ENCODE measurements around the gene ZNF391.
"Not testable (repeated sequence)": the region's sequence is repeated elsewhere in the genome, so short reads cannot be mapped to it uniquely, and the experiment has no call there.

Gene ZNF391

DNA sequence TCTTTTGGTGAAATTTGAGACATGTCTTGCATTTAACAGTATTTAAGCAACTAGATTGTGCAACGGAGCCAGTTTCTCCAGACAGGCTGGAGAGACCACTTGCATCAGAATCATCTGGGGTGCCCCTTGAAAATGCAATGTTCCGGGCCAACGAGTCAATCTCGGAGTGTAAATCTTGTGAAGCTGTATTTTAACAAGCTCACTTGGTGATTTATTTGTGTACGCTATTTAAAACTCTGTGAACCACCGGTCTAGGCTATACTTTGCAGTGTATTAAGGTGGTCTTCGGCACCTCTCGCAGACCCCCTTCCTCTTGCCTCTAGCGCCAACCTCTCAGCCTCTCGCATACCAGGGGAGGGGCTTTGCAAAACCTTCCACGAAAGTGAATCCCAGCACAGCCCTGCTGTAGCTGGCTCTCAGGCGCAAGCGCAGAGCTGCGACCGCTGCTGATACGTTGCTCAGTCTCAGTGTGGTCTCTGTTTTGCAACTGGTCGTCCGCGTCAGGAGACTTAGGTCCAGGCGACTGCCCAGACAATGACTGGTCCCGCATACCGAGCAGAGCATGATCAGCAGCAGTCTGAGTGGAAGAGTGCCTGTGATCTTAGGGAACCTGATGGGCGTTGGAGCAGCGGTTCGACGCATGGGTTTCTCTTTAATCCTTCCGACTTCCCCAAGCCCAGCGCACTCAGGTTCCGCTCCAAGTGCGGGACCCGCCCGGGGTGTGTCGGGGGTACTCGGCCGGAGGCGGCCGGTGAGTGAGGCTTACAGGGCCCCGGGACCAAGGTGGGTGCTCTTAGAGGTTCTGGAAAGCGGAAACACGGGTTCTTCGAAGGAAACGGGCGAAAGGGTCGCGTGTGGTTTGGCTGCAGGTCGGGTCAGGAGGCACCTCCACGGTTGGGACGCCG is at the start of gene ZNF391:
Gene ZNF391, plus strand, starts transcription at position 467 of the 905 bp plus-strand sequence. CDS start 11,612 bp downstream, outside the sequence.
- DNase-seq: peak; percentile 8

DNA sequence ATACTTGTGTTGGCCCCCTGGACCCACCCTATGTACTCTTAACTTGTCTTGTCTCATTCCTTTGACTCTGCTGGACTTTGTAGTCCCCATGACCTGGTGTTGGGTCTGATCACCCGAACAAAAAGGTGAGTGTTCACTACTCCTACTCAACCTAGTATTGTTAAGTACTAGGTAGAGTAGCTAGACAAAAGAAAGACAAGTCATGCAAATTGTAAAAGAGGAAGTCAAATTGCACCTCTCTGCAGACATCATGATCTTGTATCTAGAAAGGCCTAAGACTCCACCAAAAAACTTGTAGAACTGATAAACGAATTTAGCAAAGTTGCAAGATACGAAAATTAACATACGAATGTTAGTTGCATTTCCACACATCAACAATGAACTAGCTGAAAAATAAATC is 35.7 kb upstream of the ZNF391 start:
- no peak for DNase-seq

DNA sequence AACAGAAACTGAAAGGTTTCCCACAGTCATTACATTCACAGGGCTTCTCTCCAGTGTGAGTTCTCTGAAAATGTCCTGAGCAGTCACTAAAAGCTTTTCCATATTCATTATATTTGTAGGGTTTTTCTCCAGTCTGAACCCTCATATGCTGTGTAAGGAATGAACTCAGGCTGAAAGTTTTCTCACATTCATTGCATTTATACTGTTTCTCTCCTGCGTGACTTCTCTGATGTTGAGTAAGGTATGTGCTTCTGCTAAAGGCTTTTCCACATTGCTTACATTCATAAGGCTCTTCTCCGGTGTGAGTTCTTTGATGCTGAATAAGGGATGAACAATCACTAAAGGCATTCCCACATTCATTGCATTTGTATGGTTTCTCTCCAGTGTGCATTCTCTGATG is 29.8 kb upstream of the ZNF391 start:
- DNase-seq: no peak

DNA sequence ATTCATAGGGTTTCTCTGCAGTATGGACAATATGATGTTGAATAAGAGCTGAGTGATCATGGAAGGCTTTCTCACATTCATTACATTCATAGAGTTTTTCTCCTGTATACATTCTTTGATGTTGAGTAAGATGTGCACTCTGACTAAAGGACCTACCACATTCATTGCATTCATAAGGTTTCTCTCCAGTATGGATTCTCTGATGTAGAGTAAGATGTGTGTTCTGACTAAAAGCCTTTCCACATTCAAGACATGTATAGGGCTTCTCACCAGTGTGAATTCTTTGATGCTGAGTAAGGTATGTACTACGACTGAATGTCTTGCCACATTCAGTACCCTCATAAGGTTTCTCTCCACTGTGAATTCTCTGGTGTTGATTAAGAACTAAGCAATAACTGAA is 29.3 kb upstream of the ZNF391 start:
- no peak for DNase-seq

DNA sequence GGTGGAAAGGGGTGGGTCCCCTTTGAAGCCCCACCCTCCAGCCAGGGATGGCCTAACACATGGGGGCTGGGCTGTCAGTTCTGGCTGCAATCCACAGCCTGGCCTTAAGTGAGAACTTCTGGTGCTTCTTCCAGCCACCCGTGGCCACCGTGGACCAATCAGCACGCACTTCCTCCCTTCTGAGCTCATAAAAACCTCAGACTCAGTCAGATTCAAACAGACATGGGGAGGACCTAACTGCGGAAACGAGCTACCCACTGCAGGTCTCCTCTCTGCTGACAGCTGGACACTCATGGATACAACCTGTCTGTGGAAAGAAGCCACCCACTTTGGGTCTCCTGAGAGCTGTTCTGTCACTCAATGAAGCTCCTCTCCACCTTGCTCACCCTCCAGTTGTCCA is 20.4 kb upstream of the ZNF391 start:
- DNase-seq: no peak

DNA sequence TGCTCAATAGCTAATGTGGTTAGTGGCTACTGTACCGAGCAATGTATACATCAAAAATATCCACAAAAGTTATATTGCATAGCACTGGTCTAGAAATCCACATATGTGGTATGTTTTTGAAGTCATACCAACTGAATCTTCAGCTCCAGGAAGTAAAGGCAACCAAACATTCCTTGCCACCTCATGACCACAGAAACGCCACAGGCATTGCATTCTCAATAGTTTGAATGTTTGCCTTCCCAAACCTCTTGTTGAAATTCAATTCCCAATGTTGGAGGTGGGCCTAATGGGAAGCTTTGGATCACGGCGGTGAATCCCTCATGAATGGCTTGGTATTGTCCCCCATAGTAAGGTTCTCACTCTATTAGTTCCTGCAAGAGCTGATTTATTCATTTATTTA is 18.2 kb upstream of the ZNF391 start:
- DNase-seq: no peak

DNA sequence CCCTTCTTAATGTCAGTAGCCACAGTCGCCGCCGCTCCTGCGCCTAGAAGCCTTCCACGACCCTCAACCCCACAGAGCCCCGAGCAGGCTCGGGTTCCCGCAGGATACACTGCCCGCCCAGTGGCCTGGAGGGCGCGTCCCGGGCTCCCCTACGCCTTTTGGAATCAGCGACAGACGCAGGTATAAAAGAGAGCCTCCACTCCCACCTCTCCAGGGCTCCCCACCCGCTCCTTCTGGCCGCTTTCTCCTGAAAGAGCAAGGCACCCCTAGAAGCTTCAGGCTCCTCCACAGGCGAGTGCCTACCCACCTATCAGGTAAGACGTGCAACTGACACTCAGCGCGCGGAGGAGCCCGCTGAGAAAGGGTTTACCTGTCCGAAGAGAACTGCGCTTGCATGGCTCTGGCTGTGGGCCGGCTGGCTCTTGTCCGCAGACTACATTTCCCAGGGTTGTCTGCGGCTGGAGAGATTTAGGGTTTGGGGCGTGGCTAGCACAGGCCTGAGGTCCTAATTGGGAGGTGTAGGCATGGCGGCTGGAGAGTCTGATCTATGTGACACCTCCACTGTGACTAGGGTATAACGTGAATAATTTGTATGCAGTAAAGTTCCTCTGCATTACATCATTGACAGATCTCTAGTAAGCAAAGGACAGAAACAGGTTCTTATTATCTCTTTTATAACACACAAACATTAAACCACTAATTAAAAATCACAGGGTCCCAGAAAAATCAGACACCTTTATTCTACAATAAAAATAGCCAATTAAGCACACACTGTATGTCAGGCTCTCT is 13.5 kb upstream of the ZNF391 start:
- no peak for DNase-seq

DNA sequence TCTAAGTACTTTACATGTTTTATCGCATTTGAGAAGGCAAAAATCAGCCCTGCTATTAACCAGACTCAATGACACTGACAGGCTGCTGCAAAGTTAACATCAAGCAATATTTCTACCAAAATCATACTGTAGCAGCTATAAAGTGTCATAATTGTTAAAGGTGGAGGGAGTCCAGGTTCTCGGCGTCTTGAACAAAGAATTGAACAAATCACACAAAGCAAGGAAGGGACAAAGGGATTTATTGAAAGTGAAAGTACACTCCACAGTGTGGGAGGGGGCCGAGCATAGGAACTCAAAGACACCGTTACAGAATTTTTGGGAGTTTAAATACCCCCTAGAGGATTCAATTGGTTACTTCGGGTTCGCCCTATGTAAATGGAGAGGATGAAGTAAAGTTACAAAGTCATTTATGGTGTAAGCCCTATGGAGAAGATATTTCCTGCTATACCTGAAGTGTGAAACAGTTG is 12.9 kb upstream of the ZNF391 start:
- no peak for DNase-seq

DNA sequence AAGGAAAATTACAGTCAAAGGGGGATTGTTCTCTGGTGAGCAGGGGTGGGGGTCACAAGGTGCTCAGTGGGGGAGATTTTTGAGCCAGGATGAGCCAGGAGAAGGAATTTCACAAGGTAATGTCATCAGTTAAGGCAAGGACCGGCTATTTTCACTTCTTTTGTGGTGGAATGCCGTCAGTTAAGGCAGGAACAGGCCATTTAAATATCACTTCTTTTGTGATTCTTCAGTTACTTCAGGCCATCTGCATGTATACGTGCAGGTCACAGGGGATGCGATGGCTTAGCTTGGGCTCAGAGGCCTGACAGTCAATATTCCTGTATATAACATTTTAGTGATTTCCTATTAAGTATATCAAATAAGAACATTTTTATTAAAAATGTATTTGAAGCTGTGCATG is 10.2 kb upstream of the ZNF391 start:
- not testable (repeated sequence) for DNase-seq

DNA sequence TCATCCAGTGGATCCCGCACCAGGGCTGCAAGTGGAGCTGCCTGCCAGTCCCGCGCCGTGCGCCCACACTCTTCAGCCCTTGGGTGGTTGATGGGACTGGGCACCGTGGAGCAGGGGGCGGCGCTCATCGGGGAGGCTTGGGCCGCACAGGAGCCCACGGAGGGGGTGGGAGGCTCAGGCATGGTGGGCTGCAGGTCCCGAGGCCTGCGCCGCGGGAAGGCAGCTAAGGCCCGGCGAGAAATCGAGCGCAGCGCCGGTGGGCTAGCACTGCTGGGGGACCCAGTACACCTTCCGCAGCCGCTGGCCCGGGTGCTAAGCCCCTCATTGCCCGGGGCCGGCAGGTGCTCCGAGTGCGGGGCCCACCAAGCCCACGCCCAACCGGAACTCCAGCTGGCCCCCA is 7.6 kb upstream of the ZNF391 start:
- not testable (repeated sequence) for DNase-seq

DNA sequence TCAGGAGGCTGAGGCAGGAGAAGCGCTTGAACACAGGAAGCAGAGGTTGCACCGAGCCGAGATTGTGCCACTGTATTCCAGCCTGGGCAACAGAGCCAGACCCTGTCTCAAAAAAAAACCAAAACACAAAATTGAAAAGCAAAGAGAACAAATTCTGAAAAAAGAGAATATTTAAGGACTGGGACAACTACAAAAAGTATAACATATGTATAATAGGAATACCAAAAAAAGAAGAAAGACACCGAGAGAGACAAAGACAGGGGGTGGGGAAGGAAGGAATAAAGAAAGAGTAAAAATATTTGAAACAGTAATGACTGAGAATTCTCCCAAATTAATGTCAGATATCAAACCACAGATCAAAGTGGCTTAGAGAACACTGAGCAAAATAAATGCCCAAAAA is 5.5 kb upstream of the ZNF391 start:
- DNase-seq: no peak

DNA sequence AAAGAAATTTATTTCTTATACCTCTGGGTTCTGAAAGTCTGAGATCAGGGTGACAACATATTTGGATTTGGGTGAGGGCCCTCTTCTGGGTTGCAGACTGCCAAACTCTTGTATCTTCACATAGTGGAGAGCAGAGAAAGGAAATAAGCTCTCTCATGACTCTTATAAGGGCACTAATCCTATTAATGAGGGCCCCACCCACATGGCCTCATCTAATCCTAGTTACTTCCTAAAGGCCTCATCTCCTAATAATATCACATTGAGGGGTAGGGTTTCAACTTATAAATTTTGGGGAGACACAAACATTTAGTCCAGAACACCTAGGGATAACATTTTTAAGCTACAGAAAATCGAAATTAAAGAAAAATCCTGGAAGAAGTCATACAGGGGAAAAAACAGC is 5.1 kb upstream of the ZNF391 start:
- DNase-seq: no peak

DNA sequence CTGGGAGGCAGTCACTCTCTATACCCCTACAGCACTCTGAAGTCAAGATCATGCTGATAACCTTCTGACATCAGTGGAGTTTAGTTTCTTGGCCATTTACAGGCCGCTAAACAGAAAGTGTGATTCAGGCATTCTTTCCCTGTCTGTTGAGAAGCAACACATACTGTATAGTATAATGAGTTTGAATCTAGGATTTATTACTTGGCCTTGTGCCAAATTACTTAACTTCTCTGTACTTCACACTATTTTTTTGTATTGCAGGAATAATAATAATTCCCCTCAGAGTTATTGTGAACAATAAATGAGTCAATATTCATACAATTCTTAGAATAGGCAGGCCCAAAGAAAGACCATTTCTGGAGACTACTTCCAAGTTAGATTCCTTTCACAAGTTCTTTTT is 4.1 kb downstream of the ZNF391 start:
- DNase-seq: no peak

DNA sequence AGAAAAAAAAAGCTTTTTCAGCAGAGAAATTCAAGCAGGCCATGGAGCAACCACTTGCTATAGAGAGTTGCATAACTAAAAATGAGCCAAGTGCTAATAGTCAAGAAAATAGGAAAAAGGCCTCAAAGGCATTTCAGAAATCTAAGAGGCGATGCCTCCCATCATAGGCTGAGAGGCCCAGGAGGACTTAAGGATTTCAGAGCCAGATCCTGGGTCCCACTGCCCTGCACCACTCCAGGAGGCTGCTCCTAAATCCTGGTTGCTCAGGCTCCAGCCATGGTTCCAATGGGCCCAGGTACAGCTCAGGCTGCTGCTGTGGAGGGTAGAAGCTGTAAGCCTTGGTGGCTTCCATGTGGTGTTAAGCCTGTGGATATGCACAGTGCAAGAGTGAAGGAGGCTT is 5.5 kb downstream of the ZNF391 start:
- no peak for DNase-seq

DNA sequence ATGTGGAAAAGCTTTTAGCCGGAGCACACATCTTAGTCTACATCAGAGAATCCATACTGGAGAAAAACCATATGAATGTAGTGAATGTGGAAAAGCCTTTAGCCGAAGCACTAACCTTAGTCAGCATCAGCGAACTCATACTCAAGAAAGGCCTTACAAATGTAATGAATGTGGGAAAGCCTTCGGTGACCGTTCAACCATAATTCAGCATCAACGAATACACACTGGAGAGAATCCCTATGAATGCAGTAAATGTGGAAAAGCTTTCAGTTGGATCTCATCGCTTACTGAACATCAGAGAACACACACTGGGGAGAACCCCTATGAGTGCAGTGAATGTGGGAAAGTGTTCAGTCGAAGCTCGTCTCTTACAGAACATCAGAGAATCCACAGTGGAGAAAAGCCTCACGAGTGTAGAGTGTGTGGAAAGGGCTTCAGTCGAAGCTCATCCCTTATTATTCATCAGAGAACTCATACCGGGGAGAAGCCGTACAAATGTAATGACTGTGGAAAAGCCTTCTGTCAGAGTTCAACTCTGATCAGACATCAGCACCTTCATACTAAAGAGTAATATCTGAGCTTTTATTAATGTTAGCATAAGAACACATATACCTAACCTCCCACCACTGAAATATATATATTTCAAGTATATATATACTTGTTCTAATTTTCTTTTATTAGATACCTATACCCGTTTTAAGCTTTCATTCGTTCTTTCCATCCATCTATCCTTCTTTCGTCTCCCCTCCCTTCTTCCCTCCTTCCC is 12.5 kb downstream of the ZNF391 start:
- DNase-seq: no peak

DNA sequence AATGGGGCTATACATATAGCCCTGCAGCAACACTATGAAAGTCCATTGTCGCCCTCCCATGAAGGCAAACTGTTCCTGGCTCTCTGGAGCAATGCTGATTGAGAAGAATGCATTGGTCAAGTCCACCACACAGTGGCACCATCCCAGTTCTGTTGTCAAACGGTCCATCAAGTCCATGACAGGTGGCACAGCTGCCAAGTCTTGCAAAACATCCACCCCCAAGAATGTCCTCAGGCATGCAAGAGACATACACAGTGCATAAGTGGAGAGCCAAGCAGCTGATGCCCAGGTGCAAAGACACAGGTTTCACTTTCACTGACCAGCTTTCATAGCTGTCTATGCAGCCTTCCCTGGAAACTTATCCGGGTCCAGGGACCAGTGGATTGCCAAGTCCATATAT is 17.5 kb downstream of the ZNF391 start:
- no peak for DNase-seq

DNA sequence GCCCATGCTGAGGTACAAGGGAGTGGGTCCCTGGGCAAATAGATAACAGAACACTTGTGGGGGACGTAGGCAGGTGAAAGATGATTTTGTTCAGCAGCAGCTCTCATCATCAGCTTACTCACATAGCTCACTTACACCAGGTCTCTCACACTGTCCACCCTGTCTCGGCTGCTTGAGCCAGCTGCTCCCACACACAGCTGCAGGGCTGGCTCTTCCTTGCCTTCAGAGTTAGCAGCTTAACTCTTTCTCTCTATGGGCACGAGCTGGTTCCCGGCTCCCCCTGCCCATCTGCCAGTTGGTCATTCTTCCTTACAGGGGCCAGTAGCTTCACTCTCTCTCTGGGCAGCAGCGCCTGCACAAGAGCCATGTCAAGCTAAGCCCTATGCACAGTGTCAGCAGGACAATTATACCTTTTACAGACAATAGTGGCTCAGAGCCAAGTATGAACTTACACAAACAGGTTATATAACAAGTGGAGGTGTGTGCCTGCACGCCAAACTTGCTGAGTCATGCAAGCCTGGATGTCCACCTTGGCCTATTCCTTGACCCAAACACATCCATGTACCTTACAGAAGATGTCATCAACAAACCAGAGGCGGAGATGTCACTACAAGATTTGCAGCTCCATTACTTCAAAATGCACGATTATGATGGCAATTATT is 18.7 kb downstream of the ZNF391 start:
- no peak for DNase-seq

DNA sequence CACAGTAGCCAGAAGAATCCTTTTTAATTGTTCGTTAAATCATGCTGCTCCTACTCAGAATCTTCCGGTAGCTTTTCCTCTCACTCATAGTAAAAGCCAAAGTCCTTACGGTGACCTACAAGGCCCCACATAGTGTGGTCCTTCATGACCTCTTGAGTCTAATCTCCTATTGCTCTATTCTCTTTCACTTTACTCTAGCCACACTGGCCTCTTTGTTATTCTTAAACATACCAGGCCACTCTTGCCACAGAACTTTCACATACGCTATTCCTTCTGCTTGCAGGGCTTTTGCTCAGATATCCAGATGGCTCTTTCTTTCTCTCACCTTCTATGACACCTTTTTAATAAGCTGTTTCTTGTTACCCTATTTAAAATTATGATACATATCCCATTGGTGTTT is 25.7 kb downstream of the ZNF391 start:
- no peak for DNase-seq

DNA sequence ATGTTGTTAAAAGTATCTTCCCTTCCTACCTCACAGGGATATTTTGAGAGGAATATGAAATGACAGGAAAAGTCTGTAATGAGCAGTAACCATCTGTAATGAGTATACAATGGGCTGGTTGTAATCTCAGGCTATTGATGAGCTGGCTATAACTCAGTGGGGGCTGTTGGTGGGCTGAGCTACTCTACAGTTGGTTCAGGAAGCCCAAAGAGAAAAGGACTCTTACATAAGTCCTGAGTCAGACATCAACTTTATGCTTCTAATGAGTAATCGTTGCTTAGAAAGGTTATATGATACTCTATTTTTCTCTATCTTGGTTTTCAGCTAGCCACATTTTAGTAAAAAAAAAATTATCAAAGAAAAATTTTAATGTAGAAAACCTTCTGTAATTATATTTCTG is 26.4 kb downstream of the ZNF391 start:
- no peak for DNase-seq

DNA sequence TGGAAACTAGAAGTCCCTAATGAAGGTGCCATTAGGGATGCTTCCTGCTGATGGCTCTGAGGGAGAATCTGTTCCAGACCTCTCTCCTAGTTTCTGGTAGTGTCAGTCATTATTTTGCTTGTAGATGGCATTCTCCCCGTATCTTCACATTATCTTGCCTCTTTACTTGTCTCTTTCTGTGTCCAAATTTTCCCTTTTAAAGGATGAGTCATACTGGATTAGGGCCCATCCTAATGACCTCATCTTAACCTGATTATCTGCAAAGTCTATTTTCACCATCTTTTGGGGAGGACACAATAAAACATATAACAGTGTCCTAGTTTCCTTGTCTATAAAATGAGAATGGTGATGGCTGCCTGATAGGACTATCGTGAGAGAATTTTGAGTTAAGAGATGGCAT is 27.3 kb downstream of the ZNF391 start:
- no peak for DNase-seq

DNA sequence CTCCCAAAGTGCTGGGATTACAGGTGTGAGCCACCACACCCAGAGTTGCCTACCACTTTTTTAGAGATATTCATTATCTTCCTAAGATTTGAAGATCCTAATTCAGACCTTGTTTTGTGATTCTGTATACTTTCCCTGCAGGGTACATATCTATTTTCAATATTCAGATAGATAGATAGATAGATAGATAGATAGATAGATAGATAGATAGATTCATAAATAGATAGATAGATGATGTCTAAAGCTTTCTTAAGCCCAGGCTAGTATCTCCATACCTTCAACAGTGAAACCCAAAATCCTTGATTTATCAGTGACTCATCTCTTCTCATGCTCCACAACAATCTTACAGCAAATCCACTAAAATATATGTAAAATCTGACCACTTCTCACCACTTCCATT is 30.8 kb downstream of the ZNF391 start:
- DNase-seq: no peak

DNA sequence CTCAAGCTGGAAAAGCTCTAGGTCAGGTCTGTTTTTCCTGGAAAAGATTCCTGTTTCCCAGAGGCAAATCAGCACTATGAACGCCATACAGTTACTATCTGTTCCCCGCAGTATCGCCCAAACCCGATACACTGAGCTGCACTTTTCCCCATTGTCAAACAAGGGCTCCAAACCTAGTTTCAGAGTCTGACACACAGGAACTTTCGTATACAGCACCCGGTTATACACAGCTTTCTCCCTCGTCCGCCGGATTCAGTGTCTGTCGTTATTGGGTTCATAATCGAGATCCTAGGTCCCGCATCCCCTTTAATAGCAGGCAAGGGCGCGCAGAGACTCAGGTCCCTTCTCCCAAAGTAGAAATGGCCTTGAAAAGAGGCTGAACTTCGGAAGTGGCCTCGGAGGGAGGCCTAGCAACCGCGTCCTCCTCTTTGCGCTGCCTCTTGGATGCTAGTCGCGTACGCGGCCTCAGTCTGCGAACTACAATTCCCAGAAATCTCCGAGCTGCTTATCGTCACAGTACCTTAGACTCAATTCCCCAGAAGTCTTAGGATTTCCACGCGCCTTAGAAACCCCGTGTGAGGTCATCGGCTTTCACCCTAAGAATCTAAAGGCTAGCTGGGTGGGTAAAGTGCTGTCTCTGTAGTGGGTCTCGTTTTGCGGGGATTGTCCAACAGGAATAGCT is 34.2 kb downstream of the ZNF391 start:
- DNase-seq: no peak

Data from NCI-H510A (cell line).